Stimulated activated memory B cell treated with anti-CD40 and anti-IgM and Interleukin-4, amounts not matched to agents 10 μg/mL and 1 μg/mL and 100 μg/mL, for 72 hours (primary cell): ENCODE results near the gene CST2.
"Not testable (repeated sequence)": the region's sequence is repeated elsewhere in the genome, so short reads cannot be mapped to it uniquely, and the experiment has no call there.

ENCODE experiments used
- ATAC-seq: fragments of 150-1000 bp; cut with Tn5 transposase; 2 replicates; pipeline ENCODE4 v1.10.0; 2021
- H3K27ac Mint-ChIP-seq: one replicate; pipeline ENCODE4 v1.8.0; 2022; ENCODE audit warnings: mild to moderate bottlenecking, mixed read lengths
- H3K27me3 Mint-ChIP-seq: one replicate; pipeline ENCODE4 v1.8.0; 2022; ENCODE audit warnings: mixed read lengths
- H3K36me3 Mint-ChIP-seq: one replicate; pipeline ENCODE4 v1.8.0; 2022; ENCODE audit warnings: mixed read lengths
- H3K4me1 Mint-ChIP-seq: one replicate; pipeline ENCODE4 v1.8.0; 2022; ENCODE audit warnings: mixed read lengths
- H3K4me3 Mint-ChIP-seq: one replicate; pipeline ENCODE4 v1.8.0; 2022; ENCODE audit warnings: mild to moderate bottlenecking, moderate library complexity, mixed read lengths
- H3K9me3 Mint-ChIP-seq: one replicate; pipeline ENCODE4 v1.8.0; 2022; ENCODE audit warnings: mixed read lengths

CST2 gene

DNA sequence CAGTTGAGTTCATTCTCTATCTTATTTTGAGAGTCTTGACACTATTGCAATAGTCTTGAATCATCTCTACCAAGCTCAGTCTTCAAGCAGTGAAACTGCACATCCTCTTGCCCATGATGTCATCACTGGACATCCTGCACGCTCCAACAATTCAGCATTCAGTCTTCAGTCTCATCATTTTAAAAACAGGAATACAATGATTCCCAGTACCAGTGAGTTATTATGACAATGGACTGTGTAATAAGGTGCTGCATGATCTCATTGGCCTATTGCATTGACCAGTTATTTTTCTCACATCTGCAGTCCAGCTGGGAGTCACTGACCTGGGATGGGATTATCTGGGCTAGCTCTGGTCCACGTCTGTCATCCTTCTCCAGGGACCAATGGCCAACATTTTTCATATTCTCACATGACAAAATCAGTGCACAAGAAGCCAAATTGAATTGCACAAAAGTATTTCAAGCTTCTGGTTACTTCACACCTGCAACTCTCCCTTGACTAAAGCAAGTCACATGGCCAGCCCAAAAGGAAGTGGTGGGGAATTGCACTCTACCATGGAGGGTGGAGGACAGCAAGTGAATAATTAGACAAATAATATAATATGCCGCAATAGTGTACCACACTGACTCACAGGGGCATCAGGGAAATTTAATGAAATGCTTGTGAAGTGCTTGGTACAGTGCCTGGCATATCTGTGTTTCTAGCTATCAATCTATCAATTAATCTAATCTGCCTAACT lies 6.4 kb upstream of the CST2 start:
- Mint-ChIP-seq H3K27me3 (no peaks in the 10 kb centered on the region), H3K36me3 (no peaks in the 10 kb centered on the region), H3K9me3 (peaks cover 2% of the 10 kb centered on the region), H3K4me3 (no peak overlapping the region), H3K4me1 (no peaks in the 10 kb centered on the region), H3K27ac (no peak overlapping the region)
- no peak for ATAC-seq

DNA sequence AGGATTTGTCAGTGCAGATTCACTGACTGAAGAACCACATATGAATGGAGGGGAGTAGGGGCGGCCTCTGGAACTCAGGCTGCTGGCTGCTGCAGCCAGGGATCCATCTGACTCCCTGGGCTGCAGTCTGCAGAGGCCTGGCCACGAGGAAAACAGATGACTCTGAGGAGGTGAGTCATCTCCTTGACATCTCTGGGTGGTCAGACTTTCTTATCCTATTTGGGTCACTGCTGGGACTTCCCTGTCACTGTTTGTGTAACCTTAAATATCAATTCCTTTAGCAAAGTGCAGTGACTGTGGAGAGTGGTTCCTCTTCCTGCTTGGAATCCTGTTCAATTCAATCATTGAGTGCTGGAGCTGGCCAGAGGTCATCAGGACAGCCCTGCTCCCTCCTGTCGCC lies 5.4 kb upstream of the CST2 start:
- not testable (repeated sequence) for H3K27me3 Mint-ChIP-seq, H3K9me3 Mint-ChIP-seq, H3K4me1 Mint-ChIP-seq, H3K36me3 Mint-ChIP-seq, H3K27ac Mint-ChIP-seq, H3K4me3 Mint-ChIP-seq, ATAC-seq

DNA sequence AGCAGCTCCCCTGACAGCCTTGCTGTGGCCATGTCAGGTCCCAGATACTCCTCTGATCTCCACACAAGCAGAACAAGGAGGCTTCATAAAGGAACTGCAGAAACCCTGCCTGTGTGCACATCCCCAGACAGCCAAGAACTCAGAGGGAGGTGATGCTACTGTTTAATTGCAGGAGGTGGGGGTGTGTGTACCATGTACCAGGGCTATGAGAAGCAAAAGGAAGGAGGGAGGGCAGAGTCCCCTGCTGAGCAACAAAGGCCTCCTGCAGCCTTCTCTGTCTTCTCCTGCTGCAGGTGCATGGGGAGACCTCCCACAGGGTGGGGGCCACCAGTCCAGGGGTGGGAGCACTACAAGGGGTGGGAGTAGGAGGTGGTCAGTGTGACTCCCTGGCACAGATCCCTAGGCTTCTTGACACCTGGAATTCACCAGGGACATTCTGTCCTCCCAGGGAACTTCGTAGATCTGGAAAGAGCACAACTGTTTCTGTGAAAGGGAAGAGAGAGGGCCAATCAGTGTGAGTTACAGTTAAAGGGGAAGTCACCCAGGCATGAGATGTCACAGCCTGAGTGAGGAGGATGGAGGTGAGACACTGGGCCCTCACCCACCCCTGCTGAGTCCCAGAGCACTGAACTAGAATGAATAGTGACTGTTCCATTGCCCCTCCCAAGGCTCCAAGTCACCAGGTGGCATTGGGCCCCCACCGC lies 2.8 kb downstream of the CST2 start:
- H3K27ac Mint-ChIP-seq: no peak overlapping the region
- no peaks in the 10 kb centered on the region for H3K4me1 Mint-ChIP-seq
- no peaks in the 10 kb centered on the region for H3K9me3 Mint-ChIP-seq

DNA sequence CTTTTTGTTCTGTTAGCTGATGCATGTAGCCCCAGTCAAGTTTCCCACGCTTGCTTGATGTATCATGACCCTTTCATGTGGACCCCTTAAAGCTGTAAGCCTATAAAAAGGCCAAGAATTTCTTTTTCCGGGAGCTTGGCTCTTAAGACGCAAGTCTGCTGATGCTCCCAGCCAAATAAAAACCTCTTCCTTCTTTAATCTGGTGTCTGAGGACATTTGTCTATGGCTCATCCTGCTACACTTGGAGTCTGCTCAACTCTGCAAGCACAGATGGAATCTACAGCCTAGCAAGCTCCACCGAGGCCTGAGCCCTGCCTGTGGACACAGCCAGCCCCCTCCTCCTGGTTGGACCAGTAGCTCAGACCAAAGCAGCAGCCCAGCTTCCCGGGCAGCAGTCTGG lies 3.4 kb downstream of the CST2 start:
- Mint-ChIP-seq H3K27me3 (peaks cover 9% of the 10 kb centered on the region), H3K36me3 (no peaks in the 10 kb centered on the region), H3K27ac (no peak overlapping the region), H3K4me3 (no peak overlapping the region), H3K4me1 (no peaks in the 10 kb centered on the region), H3K9me3 (no peaks in the 10 kb centered on the region)
- ATAC-seq: no peak

More for the DNA sequence above, 2.8 kb downstream of the CST2 start:
- peaks cover 9% of the 10 kb centered on the region for H3K27me3 Mint-ChIP-seq
- H3K36me3 Mint-ChIP-seq: no peaks in the 10 kb centered on the region
- no peak for ATAC-seq
- no peak overlapping the region for H3K4me3 Mint-ChIP-seq

DNA sequence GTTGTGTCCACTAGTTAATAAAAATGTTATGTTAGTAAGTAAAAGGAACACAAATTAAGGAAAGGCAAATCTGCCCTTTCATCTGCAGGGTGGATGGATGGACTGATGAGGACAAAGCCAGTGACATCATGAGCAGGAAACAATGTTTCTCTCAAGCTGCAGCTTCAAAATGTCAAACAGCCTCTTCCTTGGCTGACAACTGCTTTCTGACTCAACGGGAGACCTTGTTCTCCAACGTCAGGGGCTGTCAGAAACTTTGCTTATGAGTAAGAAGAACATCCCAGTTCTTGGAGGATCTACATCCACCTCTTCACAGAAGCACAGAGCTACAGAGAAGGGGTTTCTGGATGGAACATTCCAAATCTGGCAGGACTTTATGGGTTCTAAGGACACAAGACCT lies 6.0 kb downstream of the CST2 start:
- Mint-ChIP-seq H3K36me3 (no peaks in the 10 kb centered on the region), H3K27me3 (peaks cover 9% of the 10 kb centered on the region), H3K9me3 (no peaks in the 10 kb centered on the region), H3K27ac (no peak overlapping the region), H3K4me1 (no peaks in the 10 kb centered on the region), H3K4me3 (no peak overlapping the region)
- ATAC-seq: no peak

DNA sequence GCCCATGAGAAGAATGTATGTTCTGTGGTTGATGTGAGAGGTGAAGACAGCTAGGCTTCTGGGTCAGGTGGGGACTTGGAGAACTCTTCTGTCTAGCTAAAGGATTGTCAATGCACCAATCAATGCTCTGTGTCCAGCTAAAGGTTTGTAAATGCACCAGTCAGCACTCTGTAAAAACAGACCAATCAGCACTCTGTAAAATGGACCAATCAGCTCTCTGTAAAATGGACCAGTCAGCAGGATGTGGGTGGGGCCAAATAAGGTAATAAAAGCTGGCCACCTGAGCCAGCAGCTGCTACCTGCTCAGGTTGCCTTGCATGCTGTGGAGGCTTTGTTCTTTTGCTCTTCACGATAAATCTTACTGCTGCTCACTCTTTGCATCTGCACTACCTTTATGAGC lies 15.0 kb downstream of the CST2 start:
- not testable (repeated sequence) for H3K4me1 Mint-ChIP-seq, H3K36me3 Mint-ChIP-seq, ATAC-seq, H3K9me3 Mint-ChIP-seq, H3K27ac Mint-ChIP-seq, H3K27me3 Mint-ChIP-seq, H3K4me3 Mint-ChIP-seq

DNA sequence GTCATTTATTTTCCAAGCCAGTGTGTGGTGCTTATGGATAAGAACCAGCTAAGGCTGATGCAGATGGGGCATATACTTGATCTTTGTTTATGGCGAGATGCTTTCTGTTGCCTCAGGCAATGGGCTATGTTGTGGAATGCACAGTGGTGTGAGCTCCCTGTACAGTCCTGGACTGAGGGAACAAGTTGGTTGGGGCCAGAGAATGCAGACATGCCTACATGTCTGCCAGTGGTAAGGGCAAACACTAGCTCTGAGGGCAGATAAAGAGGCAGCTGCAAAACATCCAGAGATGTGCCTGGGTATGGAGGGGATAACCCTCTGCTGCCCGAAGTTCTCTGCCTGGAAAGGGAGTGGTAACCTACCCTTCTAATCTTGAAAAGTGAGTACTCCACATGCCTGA lies 16.2 kb downstream of the CST2 start:
- H3K9me3 Mint-ChIP-seq, H3K4me1 Mint-ChIP-seq, H3K4me3 Mint-ChIP-seq, H3K27ac Mint-ChIP-seq, ATAC-seq, H3K27me3 Mint-ChIP-seq, H3K36me3 Mint-ChIP-seq: not testable (repeated sequence)

DNA sequence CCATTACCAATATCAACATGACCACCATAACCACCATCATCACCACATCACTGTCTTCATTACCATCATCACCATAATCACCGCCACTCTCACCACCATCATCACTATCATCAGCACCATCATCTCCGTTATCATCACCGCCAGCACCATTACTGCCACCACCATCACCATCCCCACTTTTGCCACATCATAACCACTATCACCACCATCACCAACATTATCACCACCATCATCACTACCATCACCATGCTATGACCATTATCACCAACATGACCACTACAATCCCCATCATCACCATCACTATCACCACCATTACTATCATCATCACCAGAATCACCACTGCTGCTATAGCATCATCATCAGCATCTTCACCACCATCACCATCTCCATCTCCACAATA lies 25.7 kb downstream of the CST2 start:
- no peak for ATAC-seq
- no peaks in the 10 kb centered on the region for H3K4me1 Mint-ChIP-seq
- H3K27ac Mint-ChIP-seq: no peak overlapping the region
- no peaks in the 10 kb centered on the region for H3K27me3 Mint-ChIP-seq
- no peaks in the 10 kb centered on the region for H3K36me3 Mint-ChIP-seq
- H3K9me3 Mint-ChIP-seq: no peaks in the 10 kb centered on the region
- H3K4me3 Mint-ChIP-seq: no peak overlapping the region

DNA sequence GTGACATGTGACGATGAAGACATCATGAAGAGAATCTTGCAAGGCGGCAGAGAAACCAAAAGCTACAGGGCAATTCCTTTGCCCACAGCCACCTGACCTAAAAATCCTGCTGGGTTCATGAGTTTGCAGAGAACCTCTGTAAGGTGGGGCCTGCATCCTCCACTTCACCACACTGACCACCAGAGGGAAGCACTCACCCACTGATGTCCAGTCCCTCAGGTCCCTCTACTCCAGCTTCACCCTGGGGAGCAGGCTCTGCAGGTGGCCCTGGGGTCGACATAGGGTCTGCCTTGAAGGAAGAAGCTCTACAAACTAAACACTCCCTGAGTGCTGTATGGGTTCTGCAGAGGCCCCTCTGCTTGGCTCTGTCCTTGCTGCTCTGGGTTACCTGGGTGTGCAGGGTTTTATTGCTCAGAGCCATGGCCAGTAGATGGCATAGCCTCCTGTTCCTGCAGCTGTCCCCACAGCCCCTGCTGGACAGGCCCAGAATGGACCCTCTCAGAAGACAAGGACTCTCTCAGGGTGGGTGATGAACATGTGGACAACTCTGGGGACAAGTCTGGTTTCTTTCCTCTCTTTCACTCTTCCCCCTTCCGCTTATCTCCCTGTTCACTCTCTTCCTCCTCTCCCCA lies 27.2 kb downstream of the CST2 start:
- ATAC-seq: peak; percentile 44
- H3K27me3 Mint-ChIP-seq, H3K36me3 Mint-ChIP-seq, H3K9me3 Mint-ChIP-seq, H3K27ac Mint-ChIP-seq, H3K4me1 Mint-ChIP-seq, H3K4me3 Mint-ChIP-seq: not testable (repeated sequence)

DNA sequence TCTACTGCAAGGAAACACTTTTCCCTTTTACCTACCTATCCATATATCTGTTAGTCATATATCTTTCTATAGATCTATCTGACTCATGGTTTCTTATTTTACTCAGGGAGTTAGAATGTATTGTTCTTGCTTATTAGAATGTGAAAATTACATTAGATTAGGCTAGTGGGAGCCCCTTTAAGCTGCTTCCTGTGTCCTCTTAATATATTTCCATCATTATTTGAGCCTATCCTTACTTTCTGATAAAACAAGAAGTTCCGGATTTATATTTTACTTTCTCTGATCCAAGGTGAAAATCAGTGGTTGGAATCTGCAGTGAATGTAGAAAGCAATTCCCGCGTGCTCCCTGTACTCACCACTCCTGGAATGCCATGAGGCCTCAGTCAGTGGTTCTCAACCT lies 31.0 kb downstream of the CST2 start:
- H3K27me3 Mint-ChIP-seq: no peaks in the 10 kb centered on the region
- no peak for ATAC-seq
- no peak overlapping the region for H3K27ac Mint-ChIP-seq
- H3K4me3 Mint-ChIP-seq: no peak overlapping the region
- H3K9me3 Mint-ChIP-seq: no peaks in the 10 kb centered on the region
- H3K36me3 Mint-ChIP-seq: no peaks in the 10 kb centered on the region
- H3K4me1 Mint-ChIP-seq: no peaks in the 10 kb centered on the region

DNA sequence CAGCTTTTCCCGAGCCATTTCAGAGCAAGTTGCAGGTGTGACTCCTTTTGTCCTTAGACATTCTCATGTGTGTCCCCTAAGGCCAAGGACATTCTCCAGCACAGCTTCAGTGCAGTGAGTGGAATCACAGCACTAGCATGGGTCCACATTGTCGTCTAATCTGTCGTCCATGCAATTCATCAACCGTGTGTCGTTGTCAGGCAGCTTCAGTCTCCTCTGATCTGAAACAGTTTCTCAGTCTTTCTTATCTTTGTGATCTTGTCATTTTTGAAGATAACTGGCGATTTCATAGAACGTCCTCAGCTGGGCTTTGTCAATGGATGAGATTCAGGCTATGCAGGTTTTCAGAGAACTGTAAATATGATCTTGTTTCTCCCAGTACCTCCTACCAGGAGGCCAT lies 31.7 kb downstream of the CST2 start:
- no peaks in the 10 kb centered on the region for H3K36me3 Mint-ChIP-seq
- ATAC-seq: no peak
- H3K27me3 Mint-ChIP-seq: no peaks in the 10 kb centered on the region

DNA sequence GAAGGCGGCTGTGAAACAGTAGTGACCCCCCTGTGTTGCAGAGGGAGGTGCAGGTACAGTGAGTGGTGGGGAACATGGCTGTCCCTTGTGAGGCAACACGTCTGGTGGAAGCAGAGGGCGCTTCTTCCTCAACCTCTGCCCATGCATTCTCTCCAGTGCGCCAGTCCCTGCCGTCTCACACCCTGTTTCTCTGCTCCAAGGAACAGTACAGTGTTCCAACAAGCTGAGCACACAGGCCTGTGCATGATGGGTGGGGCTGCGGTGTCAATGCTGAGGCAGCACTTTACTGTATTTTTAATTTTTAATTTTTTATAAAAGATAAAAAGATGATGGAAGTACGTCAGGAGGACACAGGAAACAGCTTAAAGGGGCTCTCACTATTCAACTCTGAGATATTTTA lies 32.5 kb downstream of the CST2 start:
- Mint-ChIP-seq H3K9me3 (no peaks in the 10 kb centered on the region), H3K4me1 (no peaks in the 10 kb centered on the region), H3K36me3 (no peaks in the 10 kb centered on the region), H3K4me3 (no peak overlapping the region), H3K27me3 (no peaks in the 10 kb centered on the region), H3K27ac (no peak overlapping the region)
- ATAC-seq: no peak

More for the DNA sequence above, 31.7 kb downstream of the CST2 start:
- no peak overlapping the region for H3K4me3 Mint-ChIP-seq
- H3K4me1 Mint-ChIP-seq: no peaks in the 10 kb centered on the region
- no peak overlapping the region for H3K27ac Mint-ChIP-seq
- H3K9me3 Mint-ChIP-seq: no peaks in the 10 kb centered on the region

DNA sequence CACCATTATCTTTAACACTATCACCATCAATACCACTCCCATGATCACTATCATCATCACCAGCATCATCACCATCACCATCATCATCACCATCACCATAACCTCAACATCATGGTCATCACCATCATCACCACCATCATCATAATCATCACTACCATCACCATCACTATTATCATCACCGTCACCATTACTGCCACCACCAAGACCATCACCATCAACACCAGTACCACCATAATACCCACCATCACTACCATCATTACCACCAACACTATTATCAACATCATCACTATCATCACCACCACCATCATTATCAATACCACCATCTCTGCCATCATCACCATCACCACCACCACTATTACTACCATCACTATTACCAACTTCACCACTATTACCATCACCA lies 43.1 kb downstream of the CST2 start:
- no peak overlapping the region for H3K4me3 Mint-ChIP-seq
- ATAC-seq: no peak
- H3K36me3 Mint-ChIP-seq: no peaks in the 10 kb centered on the region
- H3K4me1 Mint-ChIP-seq: no peaks in the 10 kb centered on the region
- no peak overlapping the region for H3K27ac Mint-ChIP-seq
- no peaks in the 10 kb centered on the region for H3K9me3 Mint-ChIP-seq
- H3K27me3 Mint-ChIP-seq: no peaks in the 10 kb centered on the region

DNA sequence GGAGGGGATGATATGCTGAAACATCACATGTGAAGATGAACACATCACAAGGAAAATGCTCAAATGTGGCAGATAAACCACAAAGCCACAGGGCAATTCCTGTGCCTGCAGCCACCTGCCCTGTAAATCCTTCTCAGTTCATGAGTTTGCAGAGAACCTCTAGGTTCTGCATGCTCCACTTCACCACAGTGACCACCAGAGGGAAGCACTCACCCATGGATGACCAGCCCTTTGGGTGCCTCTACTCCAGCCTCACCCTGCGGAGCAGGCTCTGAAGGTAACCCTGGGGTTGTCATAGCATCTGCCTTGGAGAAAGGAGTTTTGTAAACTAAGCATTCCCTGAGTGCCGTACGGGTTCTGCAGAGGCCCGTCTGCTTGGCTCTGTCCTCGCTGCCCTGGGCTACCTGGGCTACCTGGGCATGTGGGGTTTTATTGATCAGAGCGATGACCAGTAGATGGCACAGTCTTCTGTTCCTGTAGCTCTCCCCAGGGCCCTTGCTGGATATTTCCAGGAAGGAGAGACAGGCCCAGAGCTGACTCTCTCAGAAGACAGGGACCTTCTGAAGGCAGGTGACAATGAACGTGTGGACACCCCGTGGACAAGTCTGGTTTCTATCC lies 44.1 kb downstream of the CST2 start:
- H3K4me3 Mint-ChIP-seq: no peak overlapping the region
- no peak overlapping the region for H3K27ac Mint-ChIP-seq
- H3K9me3 Mint-ChIP-seq: no peaks in the 10 kb centered on the region
- no peak for ATAC-seq
- no peaks in the 10 kb centered on the region for H3K4me1 Mint-ChIP-seq
- H3K36me3 Mint-ChIP-seq: no peaks in the 10 kb centered on the region
- H3K27me3 Mint-ChIP-seq: no peaks in the 10 kb centered on the region

DNA sequence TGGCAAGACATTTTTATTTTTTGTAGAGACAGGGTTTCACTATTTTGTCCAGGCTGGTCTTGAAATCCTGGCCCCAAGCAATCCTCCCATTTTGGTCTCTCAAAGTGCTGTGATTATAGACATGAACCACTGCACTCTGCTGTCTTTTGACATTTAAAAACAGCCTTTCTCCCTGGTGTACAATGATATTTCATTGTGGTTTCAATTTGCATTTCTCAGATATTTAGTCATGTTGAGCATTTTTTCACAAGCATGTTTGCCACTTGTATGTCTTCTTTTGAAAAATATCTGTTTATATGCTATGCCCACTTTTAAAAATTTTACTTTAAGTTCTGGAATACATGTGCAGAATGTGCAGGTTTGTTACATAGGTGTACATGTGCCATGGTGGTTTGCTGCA lies 47.9 kb downstream of the CST2 start:
- not testable (repeated sequence) for ATAC-seq, H3K27ac Mint-ChIP-seq, H3K4me3 Mint-ChIP-seq, H3K36me3 Mint-ChIP-seq, H3K4me1 Mint-ChIP-seq, H3K27me3 Mint-ChIP-seq, H3K9me3 Mint-ChIP-seq

DNA sequence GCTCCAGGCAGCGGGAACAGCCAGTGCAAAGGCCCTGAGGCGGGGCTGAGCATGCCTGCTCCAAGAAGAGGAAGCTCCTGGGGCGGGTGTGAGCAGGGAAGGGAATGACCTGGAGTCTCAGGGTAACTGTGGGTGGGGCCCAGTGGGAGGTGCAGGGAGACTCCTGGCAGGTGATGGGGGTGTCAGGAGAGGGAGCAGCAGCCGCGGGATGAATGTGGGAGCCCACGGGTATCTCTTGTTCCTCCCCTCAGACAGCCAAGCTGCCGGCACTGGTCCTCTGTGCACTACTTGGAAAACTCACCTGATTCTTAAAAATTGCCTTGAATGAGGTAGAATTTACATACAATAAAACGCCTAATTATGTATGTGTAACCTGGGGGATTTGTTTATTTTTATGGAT lies 49.1 kb downstream of the CST2 start:
- not testable (repeated sequence) for H3K4me1 Mint-ChIP-seq, H3K4me3 Mint-ChIP-seq, ATAC-seq, H3K36me3 Mint-ChIP-seq, H3K9me3 Mint-ChIP-seq, H3K27me3 Mint-ChIP-seq, H3K27ac Mint-ChIP-seq
